Measurements from ENCODE around the gene PGAP1. TPM values are rescaled to one million over a fixed set of nuclear protein-coding genes. Genes with fewer than 3 reads are reported as not detected.
A peak's percentile ranks its signal among the peaks of the same experiment; 100 is the strongest.

Gene PGAP1
- total RNA-seq, 1 experiment from 2014 or later, result 21.0 TPM

- H3K9ac ChIP-seq (ENCODE audit: extremely low read depth, insufficient read length, low read length), result no peak overlapping the region
- no peak overlapping the region for H4K8ac ChIP-seq (replicated peaks; ENCODE audit: insufficient read length, low read depth, low read length)
- no peak overlapping the region for H3K4ac ChIP-seq (ENCODE audit: low read depth, low read length)
- H3K14ac ChIP-seq (ENCODE audit: insufficient read depth, low read length), result no peak overlapping the region
- no peaks in the 10 kb centered on the region for H4K20me1 ChIP-seq (ENCODE audit: control insufficient read depth, insufficient read depth, insufficient read length)
- no peak overlapping the region for H2AK5ac ChIP-seq (ENCODE audit: insufficient read length, low read length)
- Mint-ChIP-seq H3K4me1 (peaks cover 23 to 36% of the 10 kb centered on the region in 2 experiments), H3K9me3 (peaks cover 15% of the 10 kb centered on the region in 2 experiments; a peak in 4 of 5 replicates), H3K27ac (peak overlapping the region in 2 of 3 experiments; percentile 64 to 82; a peak in 4 of 7 replicates), H3K4me3 (0 out of 5 replicates have a peak overlapping the region, but pooled peaks of 1 of the 2 experiments have one; percentile 1), H3K27me3 (ENCODE audit: low read depth) (no peaks in the 10 kb centered on the region), H3K36me3 (ENCODE audit: insufficient read depth in 1 of 3, low read depth in 3 of 3) (peaks cover 5 to 18% (median 11%) of the 10 kb centered on the region in 3 experiments)
- H3K23me2 ChIP-seq (ENCODE audit: insufficient read length, low read depth, low read length, poor library complexity, severe bottlenecking), result no peaks in the 10 kb centered on the region
- no peak overlapping the region for H3T11ph ChIP-seq (ENCODE audit: low read length)
- H2BK120ac ChIP-seq (ENCODE audit: low read depth, low read length, poor library complexity, severe bottlenecking), result no peak overlapping the region
- no peak overlapping the region for H3K4me2 ChIP-seq (ENCODE audit: insufficient read depth, insufficient read length, low read length)
- no peak for TF ChIP-seq CTCF (conservative IDR thresholded peaks at IDR 0.05)
- H2BK15ac ChIP-seq (ENCODE audit: low read depth, low read length), result no peak overlapping the region
- H4K91ac ChIP-seq (ENCODE audit: insufficient read length, low read depth, low read length), result no peak overlapping the region
- no peak overlapping the region for H3K18ac ChIP-seq (ENCODE audit: insufficient read length, low read depth, low read length)
- H3K4me1 ChIP-seq (ENCODE audit: insufficient read depth, low read length), result no peaks in the 10 kb centered on the region; the same call in 1 of the 2 replicates
- H4K5ac ChIP-seq (ENCODE audit: insufficient read length, low read depth, low read length), result no peak overlapping the region
- whole genome bisulfite sequencing (ENCODE audit: extremely low coverage, insufficient read length, low lambda C conversion rate), result no CpG with 5 or more reads among the region's 7 CpGs
- no peak overlapping the region for H2BK20ac ChIP-seq (ENCODE audit: low read depth, low read length, poor library complexity, severe bottlenecking)
- H3K23ac ChIP-seq (ENCODE audit: insufficient read length, low read depth, low read length), result no peak overlapping the region
- H3K27me3 ChIP-seq (ENCODE audit: insufficient read depth, low read length), result no peaks in the 10 kb centered on the region
- no peak overlapping the region for H3K27ac ChIP-seq (ENCODE audit: insufficient read length, low read depth, low read length)
- no peak overlapping the region for H2AFZ ChIP-seq (ENCODE audit: low read length)
- H3K9me3 ChIP-seq (ENCODE audit: control insufficient read depth, low read depth, low read length), result no peaks in the 10 kb centered on the region
- H3K79me1 ChIP-seq (ENCODE audit: insufficient read depth, low read depth, low read length, poor library complexity, severe bottlenecking), result no peaks in the 10 kb centered on the region
- H3K56ac ChIP-seq (ENCODE audit: insufficient read length, low read depth, low read length), result no peak overlapping the region
- no peaks in the 10 kb centered on the region for H3K79me2 ChIP-seq (ENCODE audit: insufficient read depth, low read length)
- H2BK12ac ChIP-seq (ENCODE audit: insufficient read length, low read depth, low read length), result no peak overlapping the region
- no peak overlapping the region for H2BK5ac ChIP-seq (ENCODE audit: insufficient read length, low read length)
- no peak for DNase-seq
These were observed 40.6 kb upstream of the PGAP1 start for GRCh38 chr2:196967116-196967515.
